GM12878 (cell line): ENCODE data around the gene BCL2L13. TPM values are rescaled to one million over a fixed set of nuclear protein-coding genes. Genes with fewer than 3 reads are reported as not detected.

Experiments used
- CREM ChIP-seq: IDR thresholded peaks from 2 replicates; pipeline ENCODE4 v1.6.1; 2014; ENCODE audit warnings: antibody characterized with exemption, low read depth
- HDAC6 ChIP-seq: fragments of 200-600 bp; sonication (generic); IDR thresholded peaks from one replicate; pipeline ENCODE4 v1.8.0; 2017; ENCODE audit warnings: antibody characterized with exemption; ENCODE audit not compliant: unreplicated experiment
- KDM1A ChIP-seq: fragments of 200-600 bp; sonication (generic); IDR thresholded peaks from 2 replicates; pipeline ENCODE4 v1.6.1; 2016; ENCODE audit warnings: borderline replicate concordance
- LARP7 ChIP-seq: fragments of 450-650 bp; IDR thresholded peaks from 2 replicates; pipeline ENCODE4 v1.6.1; 2017; ENCODE audit warnings: mild to moderate bottlenecking
- MYC ChIP-seq: IDR thresholded peaks from 2 replicates; pipeline ENCODE4 v1.6.1; 2011; ENCODE audit warnings: mild to moderate bottlenecking, low read length, moderate library complexity, inconsistent platforms; ENCODE audit not compliant: insufficient read depth, insufficient replicate concordance, insufficient read length, severe bottlenecking
- SIX5 ChIP-seq: IDR thresholded peaks from 2 replicates; pipeline ENCODE4 v1.6.1; 2011; ENCODE audit warnings: mild to moderate bottlenecking, low read depth, low read length, moderate library complexity; ENCODE audit not compliant: severe bottlenecking
- SPI1 ChIP-seq: IDR thresholded peaks from 2 replicates; pipeline ENCODE4 v1.6.1; 2011; ENCODE audit warnings: low read depth, mild to moderate bottlenecking, low read length, moderate library complexity, borderline replicate concordance; ENCODE audit not compliant: insufficient read depth
- STAT3 ChIP-seq: IDR thresholded peaks from 2 replicates; pipeline ENCODE4 v1.6.1; 2011; ENCODE audit warnings: low read depth, low read length, improper control_type of control experiment
- WRNIP1 ChIP-seq: IDR thresholded peaks from 2 replicates; pipeline ENCODE4 v1.6.1; 2011; ENCODE audit warnings: low read depth, low read length, improper control_type of control experiment, borderline replicate concordance
- ZNF274 ChIP-seq: IDR thresholded peaks from one replicate; pipeline ENCODE4 v1.8.0; 2011; ENCODE audit not compliant: insufficient read length, insufficient read depth
- polyA plus RNA-seq, 11 experiments: library from polyadenylated mRNA; depleted of rRNA in 4 of 11; unstranded in 6 of 11; stranded (reverse) in 5 of 11; fragments of >200 nt; fragmentation: Nextera tagmentation in 4 of 11; fragmentation: Illumina TruSeq in 1 of 11; extraction: Ambion mirVana in 4 of 11; extraction: Trizol in 1 of 11; gene quantifications; 1 replicate in 1 of 11; 2 replicates in 10 of 11; pipeline versions ENCODE4 v1.2.1 to v1.2.3, GENCODE V29; 2011 to 2016; ENCODE audit warnings: inconsistent platforms in 2 of 11, missing spikeins in 2 of 11, low read depth in 1 of 11
- total RNA-seq, 4 experiments: library from RNA; depleted of rRNA in 3 of 4; stranded (reverse); fragments of >200 nt in 3 of 4; fragmentation: Illumina TruSeq in 1 of 4; extraction: Trizol in 1 of 4; gene quantifications; 2 replicates each; pipeline versions ENCODE4 v1.2.1 to v1.2.3, GENCODE V29; 2013 to 2021
- TF ChIP-seq, protein P1 (sequence below), 3 experiments: IDR thresholded peaks in 2 of 3; conservative IDR thresholded peaks in 1 of 3; 2 replicates each; pipeline ENCODE4 v1.5.1; 2011; ENCODE audit warnings: low read depth in 3 of 3, low read length in 3 of 3, mild to moderate bottlenecking in 3 of 3, control low read depth in 2 of 3, moderate library complexity in 2 of 3, inconsistent platforms in 1 of 3, mixed read lengths in 1 of 3; ENCODE audit not compliant: control insufficient read depth in 2 of 3, insufficient read depth in 1 of 3; ENCODE audit errors: extremely low read depth in 1 of 3
- TF ChIP-seq, protein P2 (sequence below): fragments of 450-650 bp; IDR thresholded peaks from 2 replicates; pipeline ENCODE4 v1.6.1; 2017; ENCODE audit warnings: mild to moderate bottlenecking, moderate library complexity
- TF ChIP-seq, protein P3 (sequence below): fragments of 450-650 bp; IDR thresholded peaks from 2 replicates; pipeline ENCODE4 v1.6.1; 2016; ENCODE audit warnings: mild to moderate bottlenecking
- TF ChIP-seq, protein P4 (sequence below): fragments of 450-650 bp; formaldehyde crosslinking; IDR thresholded peaks from 2 replicates; pipeline ENCODE4 v1.4.0; 2020; ENCODE audit warnings: mild to moderate bottlenecking, moderate library complexity
- TF ChIP-seq, protein P5 (sequence below): fragments of 450-650 bp; IDR thresholded peaks from 2 replicates; pipeline ENCODE4 v1.6.1; 2014; ENCODE audit warnings: mild to moderate bottlenecking
- TF ChIP-seq, protein P6 (sequence below): IDR thresholded peaks from 2 replicates; pipeline ENCODE4 v1.6.1; 2012; ENCODE audit warnings: low read depth, low read length, improper control_type of control experiment

BCL2L13 gene
- total and polyA plus RNA-seq, 10 of the 15 experiments (the other 5 are each of a cell fraction or from before 2014, with no cell fraction given): 18.6 to 30.6 (median 28.2) TPM

DNA sequence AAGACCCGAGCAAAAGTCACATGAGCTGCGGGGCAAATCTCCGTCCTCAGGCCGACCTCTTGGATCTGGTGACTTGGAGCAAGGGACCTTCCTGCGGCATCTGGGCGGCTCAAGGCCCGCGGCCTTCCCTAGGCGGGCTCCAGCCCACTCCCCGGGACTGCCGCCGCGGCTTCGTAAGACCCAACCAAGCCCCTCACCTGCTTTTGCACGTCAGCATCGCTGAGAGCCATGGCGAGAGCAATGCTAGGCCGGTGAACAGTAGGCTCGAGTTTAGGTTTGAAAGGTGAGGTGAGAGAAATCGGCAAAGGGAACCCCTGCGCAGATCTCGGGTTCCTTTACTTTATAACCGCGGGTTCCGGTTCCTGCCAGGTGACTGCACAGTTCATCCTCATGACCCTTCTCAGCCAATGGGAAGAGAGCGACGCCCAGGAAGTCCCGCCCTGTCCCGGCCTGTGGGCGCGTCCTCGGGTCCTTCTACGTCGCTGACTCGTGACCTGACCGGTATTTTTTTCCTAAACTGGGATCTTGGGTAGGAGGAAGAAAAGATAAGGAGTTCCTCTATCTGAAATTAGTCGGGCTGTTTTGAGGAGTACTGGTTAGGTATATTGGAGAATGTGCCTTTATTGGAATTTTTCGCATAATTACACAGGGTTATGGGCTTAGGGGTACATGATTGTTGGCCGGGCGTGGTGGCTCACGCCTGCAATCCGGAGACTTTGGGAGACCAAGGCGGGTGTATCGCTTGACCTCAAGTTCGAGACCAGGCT lies 10.0 kb upstream of the BCL2L13 start, which contains the start of gene ATP6V1E1 (continued):
- TF ChIP-seq, protein P1, sequence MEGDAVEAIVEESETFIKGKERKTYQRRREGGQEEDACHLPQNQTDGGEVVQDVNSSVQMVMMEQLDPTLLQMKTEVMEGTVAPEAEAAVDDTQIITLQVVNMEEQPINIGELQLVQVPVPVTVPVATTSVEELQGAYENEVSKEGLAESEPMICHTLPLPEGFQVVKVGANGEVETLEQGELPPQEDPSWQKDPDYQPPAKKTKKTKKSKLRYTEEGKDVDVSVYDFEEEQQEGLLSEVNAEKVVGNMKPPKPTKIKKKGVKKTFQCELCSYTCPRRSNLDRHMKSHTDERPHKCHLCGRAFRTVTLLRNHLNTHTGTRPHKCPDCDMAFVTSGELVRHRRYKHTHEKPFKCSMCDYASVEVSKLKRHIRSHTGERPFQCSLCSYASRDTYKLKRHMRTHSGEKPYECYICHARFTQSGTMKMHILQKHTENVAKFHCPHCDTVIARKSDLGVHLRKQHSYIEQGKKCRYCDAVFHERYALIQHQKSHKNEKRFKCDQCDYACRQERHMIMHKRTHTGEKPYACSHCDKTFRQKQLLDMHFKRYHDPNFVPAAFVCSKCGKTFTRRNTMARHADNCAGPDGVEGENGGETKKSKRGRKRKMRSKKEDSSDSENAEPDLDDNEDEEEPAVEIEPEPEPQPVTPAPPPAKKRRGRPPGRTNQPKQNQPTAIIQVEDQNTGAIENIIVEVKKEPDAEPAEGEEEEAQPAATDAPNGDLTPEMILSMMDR (IDR thresholded peaks at IDR 0.05 in 2 of 3, conservative IDR thresholded peaks at IDR 0.05 in 1 of 3; ENCODE audit: control insufficient read depth in 2 of 3, extremely low read depth in 1 of 3, insufficient read depth in 1 of 3, low read depth in 3 of 3, low read length in 3 of 3): no peak
- TF ChIP-seq ZNF274: no peak
- TF ChIP-seq, protein P2, sequence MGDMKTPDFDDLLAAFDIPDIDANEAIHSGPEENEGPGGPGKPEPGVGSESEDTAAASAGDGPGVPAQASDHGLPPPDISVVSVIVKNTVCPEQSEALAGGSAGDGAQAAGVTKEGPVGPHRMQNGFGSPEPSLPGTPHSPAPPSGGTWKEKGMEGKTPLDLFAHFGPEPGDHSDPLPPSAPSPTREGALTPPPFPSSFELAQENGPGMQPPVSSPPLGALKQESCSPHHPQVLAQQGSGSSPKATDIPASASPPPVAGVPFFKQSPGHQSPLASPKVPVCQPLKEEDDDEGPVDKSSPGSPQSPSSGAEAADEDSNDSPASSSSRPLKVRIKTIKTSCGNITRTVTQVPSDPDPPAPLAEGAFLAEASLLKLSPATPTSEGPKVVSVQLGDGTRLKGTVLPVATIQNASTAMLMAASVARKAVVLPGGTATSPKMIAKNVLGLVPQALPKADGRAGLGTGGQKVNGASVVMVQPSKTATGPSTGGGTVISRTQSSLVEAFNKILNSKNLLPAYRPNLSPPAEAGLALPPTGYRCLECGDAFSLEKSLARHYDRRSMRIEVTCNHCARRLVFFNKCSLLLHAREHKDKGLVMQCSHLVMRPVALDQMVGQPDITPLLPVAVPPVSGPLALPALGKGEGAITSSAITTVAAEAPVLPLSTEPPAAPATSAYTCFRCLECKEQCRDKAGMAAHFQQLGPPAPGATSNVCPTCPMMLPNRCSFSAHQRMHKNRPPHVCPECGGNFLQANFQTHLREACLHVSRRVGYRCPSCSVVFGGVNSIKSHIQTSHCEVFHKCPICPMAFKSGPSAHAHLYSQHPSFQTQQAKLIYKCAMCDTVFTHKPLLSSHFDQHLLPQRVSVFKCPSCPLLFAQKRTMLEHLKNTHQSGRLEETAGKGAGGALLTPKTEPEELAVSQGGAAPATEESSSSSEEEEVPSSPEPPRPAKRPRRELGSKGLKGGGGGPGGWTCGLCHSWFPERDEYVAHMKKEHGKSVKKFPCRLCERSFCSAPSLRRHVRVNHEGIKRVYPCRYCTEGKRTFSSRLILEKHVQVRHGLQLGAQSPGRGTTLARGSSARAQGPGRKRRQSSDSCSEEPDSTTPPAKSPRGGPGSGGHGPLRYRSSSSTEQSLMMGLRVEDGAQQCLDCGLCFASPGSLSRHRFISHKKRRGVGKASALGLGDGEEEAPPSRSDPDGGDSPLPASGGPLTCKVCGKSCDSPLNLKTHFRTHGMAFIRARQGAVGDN: no peak
- TF ChIP-seq HDAC6: peak; percentile 22
- no peak for TF ChIP-seq WRNIP1
- TF ChIP-seq, protein P3, sequence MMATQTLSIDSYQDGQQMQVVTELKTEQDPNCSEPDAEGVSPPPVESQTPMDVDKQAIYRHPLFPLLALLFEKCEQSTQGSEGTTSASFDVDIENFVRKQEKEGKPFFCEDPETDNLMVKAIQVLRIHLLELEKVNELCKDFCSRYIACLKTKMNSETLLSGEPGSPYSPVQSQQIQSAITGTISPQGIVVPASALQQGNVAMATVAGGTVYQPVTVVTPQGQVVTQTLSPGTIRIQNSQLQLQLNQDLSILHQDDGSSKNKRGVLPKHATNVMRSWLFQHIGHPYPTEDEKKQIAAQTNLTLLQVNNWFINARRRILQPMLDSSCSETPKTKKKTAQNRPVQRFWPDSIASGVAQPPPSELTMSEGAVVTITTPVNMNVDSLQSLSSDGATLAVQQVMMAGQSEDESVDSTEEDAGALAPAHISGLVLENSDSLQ: peak; percentile 30; the same call in 1 of the 2 replicates
- TF ChIP-seq, protein P4, sequence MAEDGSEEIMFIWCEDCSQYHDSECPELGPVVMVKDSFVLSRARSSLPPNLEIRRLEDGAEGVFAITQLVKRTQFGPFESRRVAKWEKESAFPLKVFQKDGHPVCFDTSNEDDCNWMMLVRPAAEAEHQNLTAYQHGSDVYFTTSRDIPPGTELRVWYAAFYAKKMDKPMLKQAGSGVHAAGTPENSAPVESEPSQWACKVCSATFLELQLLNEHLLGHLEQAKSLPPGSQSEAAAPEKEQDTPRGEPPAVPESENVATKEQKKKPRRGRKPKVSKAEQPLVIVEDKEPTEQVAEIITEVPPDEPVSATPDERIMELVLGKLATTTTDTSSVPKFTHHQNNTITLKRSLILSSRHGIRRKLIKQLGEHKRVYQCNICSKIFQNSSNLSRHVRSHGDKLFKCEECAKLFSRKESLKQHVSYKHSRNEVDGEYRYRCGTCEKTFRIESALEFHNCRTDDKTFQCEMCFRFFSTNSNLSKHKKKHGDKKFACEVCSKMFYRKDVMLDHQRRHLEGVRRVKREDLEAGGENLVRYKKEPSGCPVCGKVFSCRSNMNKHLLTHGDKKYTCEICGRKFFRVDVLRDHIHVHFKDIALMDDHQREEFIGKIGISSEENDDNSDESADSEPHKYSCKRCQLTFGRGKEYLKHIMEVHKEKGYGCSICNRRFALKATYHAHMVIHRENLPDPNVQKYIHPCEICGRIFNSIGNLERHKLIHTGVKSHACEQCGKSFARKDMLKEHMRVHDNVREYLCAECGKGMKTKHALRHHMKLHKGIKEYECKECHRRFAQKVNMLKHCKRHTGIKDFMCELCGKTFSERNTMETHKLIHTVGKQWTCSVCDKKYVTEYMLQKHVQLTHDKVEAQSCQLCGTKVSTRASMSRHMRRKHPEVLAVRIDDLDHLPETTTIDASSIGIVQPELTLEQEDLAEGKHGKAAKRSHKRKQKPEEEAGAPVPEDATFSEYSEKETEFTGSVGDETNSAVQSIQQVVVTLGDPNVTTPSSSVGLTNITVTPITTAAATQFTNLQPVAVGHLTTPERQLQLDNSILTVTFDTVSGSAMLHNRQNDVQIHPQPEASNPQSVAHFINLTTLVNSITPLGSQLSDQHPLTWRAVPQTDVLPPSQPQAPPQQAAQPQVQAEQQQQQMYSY (CRISPR knock-in tag): no peak
- TF ChIP-seq MYC: no peak
- TF ChIP-seq SIX5: peak; percentile 24
- TF ChIP-seq, protein P5, sequence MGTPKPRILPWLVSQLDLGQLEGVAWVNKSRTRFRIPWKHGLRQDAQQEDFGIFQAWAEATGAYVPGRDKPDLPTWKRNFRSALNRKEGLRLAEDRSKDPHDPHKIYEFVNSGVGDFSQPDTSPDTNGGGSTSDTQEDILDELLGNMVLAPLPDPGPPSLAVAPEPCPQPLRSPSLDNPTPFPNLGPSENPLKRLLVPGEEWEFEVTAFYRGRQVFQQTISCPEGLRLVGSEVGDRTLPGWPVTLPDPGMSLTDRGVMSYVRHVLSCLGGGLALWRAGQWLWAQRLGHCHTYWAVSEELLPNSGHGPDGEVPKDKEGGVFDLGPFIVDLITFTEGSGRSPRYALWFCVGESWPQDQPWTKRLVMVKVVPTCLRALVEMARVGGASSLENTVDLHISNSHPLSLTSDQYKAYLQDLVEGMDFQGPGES: no peak
- TF ChIP-seq, protein P6, sequence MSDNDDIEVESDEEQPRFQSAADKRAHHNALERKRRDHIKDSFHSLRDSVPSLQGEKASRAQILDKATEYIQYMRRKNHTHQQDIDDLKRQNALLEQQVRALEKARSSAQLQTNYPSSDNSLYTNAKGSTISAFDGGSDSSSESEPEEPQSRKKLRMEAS: no peak
- TF ChIP-seq KDM1A: no peak
- TF ChIP-seq SPI1: peak; percentile 45; the same call in 1 of the 2 replicates
- TF ChIP-seq LARP7: peak; percentile 44; the same call in 1 of the 2 replicates
- TF ChIP-seq STAT3: no peak
- TF ChIP-seq CREM: peak; percentile 73
